ENCODE measurements around the gene MYG1.

DNA sequence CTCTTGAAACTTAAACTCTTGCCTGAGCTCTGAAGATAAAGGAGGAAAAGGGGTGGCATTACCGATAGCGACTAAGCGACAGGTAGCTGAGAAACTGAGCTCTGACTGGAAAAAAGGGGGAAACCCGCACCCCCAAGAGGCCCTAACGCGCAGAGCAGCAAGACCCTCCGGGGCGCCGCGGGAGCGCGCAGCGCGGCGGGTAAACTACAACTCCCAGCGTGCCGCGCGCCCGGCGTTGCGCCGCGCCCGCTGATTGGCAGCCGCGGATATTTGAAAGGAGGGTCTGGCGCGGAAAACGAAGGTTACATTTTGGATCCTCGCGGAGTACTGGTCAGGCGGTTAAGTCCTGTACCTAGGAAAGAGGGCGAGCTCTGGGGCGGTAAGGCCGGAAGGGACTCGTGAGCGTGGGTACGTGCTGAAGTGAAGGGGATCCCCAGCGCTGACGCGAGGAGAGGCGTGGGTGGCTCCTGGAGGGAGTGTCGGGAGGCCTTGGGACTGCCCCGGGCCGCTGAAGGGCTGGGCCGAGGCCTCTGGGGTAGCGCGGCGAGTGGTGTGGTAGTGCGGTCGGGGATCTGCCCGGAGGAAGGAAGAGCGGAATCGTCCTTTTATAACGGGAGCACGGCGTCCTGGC is 31.4 kb upstream of the MYG1 start, which contains the start of gene ESPL1:
- TF ChIP-seq EP300 (IDR thresholded peaks at IDR 0.05) (no peak), POLR2A (IDR thresholded peaks at IDR 0.05) (no peak), POLR2AphosphoS5 (IDR thresholded peaks at IDR 0.05) (no peak)
- TF ChIP-seq, protein P1, sequence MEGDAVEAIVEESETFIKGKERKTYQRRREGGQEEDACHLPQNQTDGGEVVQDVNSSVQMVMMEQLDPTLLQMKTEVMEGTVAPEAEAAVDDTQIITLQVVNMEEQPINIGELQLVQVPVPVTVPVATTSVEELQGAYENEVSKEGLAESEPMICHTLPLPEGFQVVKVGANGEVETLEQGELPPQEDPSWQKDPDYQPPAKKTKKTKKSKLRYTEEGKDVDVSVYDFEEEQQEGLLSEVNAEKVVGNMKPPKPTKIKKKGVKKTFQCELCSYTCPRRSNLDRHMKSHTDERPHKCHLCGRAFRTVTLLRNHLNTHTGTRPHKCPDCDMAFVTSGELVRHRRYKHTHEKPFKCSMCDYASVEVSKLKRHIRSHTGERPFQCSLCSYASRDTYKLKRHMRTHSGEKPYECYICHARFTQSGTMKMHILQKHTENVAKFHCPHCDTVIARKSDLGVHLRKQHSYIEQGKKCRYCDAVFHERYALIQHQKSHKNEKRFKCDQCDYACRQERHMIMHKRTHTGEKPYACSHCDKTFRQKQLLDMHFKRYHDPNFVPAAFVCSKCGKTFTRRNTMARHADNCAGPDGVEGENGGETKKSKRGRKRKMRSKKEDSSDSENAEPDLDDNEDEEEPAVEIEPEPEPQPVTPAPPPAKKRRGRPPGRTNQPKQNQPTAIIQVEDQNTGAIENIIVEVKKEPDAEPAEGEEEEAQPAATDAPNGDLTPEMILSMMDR (IDR thresholded peaks at IDR 0.05) = peak; percentile 7 to 15

Data from suprapubic skin (tissue), 4 donors.